ENCODE measurements around the gene NUP43. TPM values are rescaled to one million over a fixed set of nuclear protein-coding genes. Genes with fewer than 3 reads are reported as not detected.

The NUP43 gene
- total RNA-seq, 1 donor from 2014 or later = 36.8 TPM

GRCh38 chr6:149725785-149726184, 20.5 kb downstream of the NUP43 start:
- no peaks in the 10 kb centered on the region for H3K27me3 Mint-ChIP-seq (ENCODE audit: unreplicated experiment)
- H3K36me3 Mint-ChIP-seq (ENCODE audit: unreplicated experiment) = peaks cover 18% of the 10 kb centered on the region
- no peak for TF ChIP-seq CTCF (IDR thresholded peaks at IDR 0.05)
- no peaks in the 10 kb centered on the region for H3K9me3 Mint-ChIP-seq (ENCODE audit: unreplicated experiment)
- no peak overlapping the region for H3K4me3 Mint-ChIP-seq (ENCODE audit: unreplicated experiment)
- H3K27ac Mint-ChIP-seq (ENCODE audit: unreplicated experiment) = no peak overlapping the region
- H3K4me1 Mint-ChIP-seq (ENCODE audit: unreplicated experiment) = peaks cover 2% of the 10 kb centered on the region
- no peak for DNase-seq (ENCODE audit: extremely low spot score, unreplicated experiment)

GRCh38 chr6:149723771-149724417, 22.4 kb downstream of the NUP43 start:
- Mint-ChIP-seq H3K36me3 (ENCODE audit: unreplicated experiment) (peaks cover 13% of the 10 kb centered on the region), H3K27ac (ENCODE audit: unreplicated experiment) (no peak overlapping the region), H3K4me3 (ENCODE audit: unreplicated experiment) (no peak overlapping the region), H3K9me3 (ENCODE audit: unreplicated experiment) (no peaks in the 10 kb centered on the region), H3K27me3 (ENCODE audit: unreplicated experiment) (no peaks in the 10 kb centered on the region), H3K4me1 (ENCODE audit: unreplicated experiment) (peaks cover 4% of the 10 kb centered on the region)
- DNase-seq (ENCODE audit: extremely low spot score, unreplicated experiment) = no peak
- peak; percentile 81 for TF ChIP-seq CTCF (IDR thresholded peaks at IDR 0.05)

- Mint-ChIP-seq H3K4me3 (ENCODE audit: unreplicated experiment) (no peak overlapping the region), H3K27ac (ENCODE audit: unreplicated experiment) (no peak overlapping the region), H3K27me3 (ENCODE audit: unreplicated experiment) (no peaks in the 10 kb centered on the region), H3K9me3 (ENCODE audit: unreplicated experiment) (no peaks in the 10 kb centered on the region), H3K4me1 (ENCODE audit: unreplicated experiment) (peaks cover 10% of the 10 kb centered on the region), H3K36me3 (ENCODE audit: unreplicated experiment) (peaks cover 7% of the 10 kb centered on the region)
- DNase-seq (ENCODE audit: extremely low spot score, unreplicated experiment) = no peak
- TF ChIP-seq CTCF (IDR thresholded peaks at IDR 0.05) = no peak
These were observed 23.1 kb downstream of the NUP43 start for GRCh38 chr6:149723262-149723661.

- peak overlapping the region; percentile 1 for H3K4me3 Mint-ChIP-seq (ENCODE audit: unreplicated experiment)
- H3K36me3 Mint-ChIP-seq (ENCODE audit: unreplicated experiment) = no peaks in the 10 kb centered on the region
- TF ChIP-seq CTCF (IDR thresholded peaks at IDR 0.05) = no peak
These were observed 26.8 kb downstream of the NUP43 start for GRCh38 chr6:149719531-149719930.

GRCh38 chr6:149717588-149718458, 28.5 kb downstream of the NUP43 start, which contains the start of gene LATS1:
Gene LATS1 (minus strand): TSS chr6:149718101. CDS start chr6:149702126, 15,975 bp downstream.
- H3K27me3 Mint-ChIP-seq (ENCODE audit: unreplicated experiment) = no peaks in the 10 kb centered on the region
- TF ChIP-seq CTCF (IDR thresholded peaks at IDR 0.05) = no peak
- H3K36me3 Mint-ChIP-seq (ENCODE audit: unreplicated experiment) = no peaks in the 10 kb centered on the region
- peak; percentile 96 for DNase-seq (ENCODE audit: extremely low spot score, unreplicated experiment)
- peak within 1 kb of the TSS; percentile 99 for H3K27ac Mint-ChIP-seq (ENCODE audit: unreplicated experiment)
- H3K4me3 Mint-ChIP-seq (ENCODE audit: unreplicated experiment) = peak within 1 kb of the TSS; percentile 96
- H3K4me1 Mint-ChIP-seq (ENCODE audit: unreplicated experiment) = peaks cover 27% of the 10 kb centered on the region
- H3K9me3 Mint-ChIP-seq (ENCODE audit: unreplicated experiment) = no peaks in the 10 kb centered on the region

More at GRCh38 chr6:149719531-149719930, 26.8 kb downstream of the NUP43 start:
- no peak for DNase-seq (ENCODE audit: extremely low spot score, unreplicated experiment)
- peaks cover 27% of the 10 kb centered on the region for H3K4me1 Mint-ChIP-seq (ENCODE audit: unreplicated experiment)
- no peaks in the 10 kb centered on the region for H3K27me3 Mint-ChIP-seq (ENCODE audit: unreplicated experiment)
- H3K27ac Mint-ChIP-seq (ENCODE audit: unreplicated experiment) = peak overlapping the region; percentile 12
- no peaks in the 10 kb centered on the region for H3K9me3 Mint-ChIP-seq (ENCODE audit: unreplicated experiment)
